ENCODE results near the gene P3H1. TPM values are rescaled to one million over a fixed set of nuclear protein-coding genes. Genes with fewer than 3 reads are reported as not detected.

P3H1 gene
- total and polyA plus RNA-seq, 12 donors, result 23.7 to 178 (median 46.8) TPM

GRCh38 chr1:42700006-42700405 lies 66.8 kb downstream of the P3H1 start:
- Histone ChIP-seq H3K27ac (no peak overlapping the region), H3K27me3 (no peaks in the 10 kb centered on the region), H3K4me1 (replicated peaks in 1 of 2) (no peaks in the 10 kb centered on the region), H3K9me3 (replicated peaks in 1 of 3) (no peaks in the 10 kb centered on the region), H3K36me3 (replicated peaks in 1 of 2) (peaks cover 0 to 83% of the 10 kb centered on the region in 2 donors), H3K4me3 (no peak overlapping the region)
- no peak for TF ChIP-seq CTCF (IDR thresholded peaks at IDR 0.05)
- TF ChIP-seq POLR2A (IDR thresholded peaks at IDR 0.05), result no peak
- no peak for DNase-seq
- intact Hi-C loops (cut with DNase I), result no loop called here

- H3K27ac ChIP-seq, result no peak overlapping the region
- DNase-seq, result no peak
- intact Hi-C loops (cut with DNase I), result no loop called here
- H3K4me3 ChIP-seq, result no peak overlapping the region
- H3K4me1 ChIP-seq (replicated peaks in 1 of 2), result no peaks in the 10 kb centered on the region
- TF ChIP-seq POLR2A (IDR thresholded peaks at IDR 0.05), result no peak
- no peak for TF ChIP-seq CTCF (IDR thresholded peaks at IDR 0.05)
- no peaks in the 10 kb centered on the region for H3K27me3 ChIP-seq
- WGBS, 4 donors, result 88 to 92% (median 90%) methylated on average over 4 of the region's 4 CpGs
- no peaks in the 10 kb centered on the region for H3K9me3 ChIP-seq (replicated peaks in 1 of 3)
- peaks cover 0 to 71% of the 10 kb centered on the region in 2 donors for H3K36me3 ChIP-seq (replicated peaks in 1 of 2)
Observed at GRCh38 chr1:42698081-42698813, 68.6 kb downstream of the P3H1 start.

Other genes starting within 250 kb of the P3H1 start
- gene PPIH, start 108.6 kb downstream of the P3H1 start, total RNA-seq, result 10 to 100 TPM; 17.5 to 56.5 (median 28.1) TPM
- gene PPIH, start 108.6 kb downstream of the P3H1 start, polyA plus RNA-seq, result 10 to 100 TPM; 19.6 to 41.7 (median 39.3) TPM
- gene YBX1, start 84.6 kb downstream of the P3H1 start, total RNA-seq, result 100 to 1,000 TPM; 281 to 513 (median 356) TPM
- 100 to 1,000 TPM; 285 to 995 (median 300) TPM for gene YBX1, start 84.6 kb downstream of the P3H1 start, polyA plus RNA-seq
- under 1 TPM in 1 of 9 donors, not detected in 8; 0.91 TPM for gene CLDN19, start 26.8 kb downstream of the P3H1 start, total RNA-seq
- under 1 TPM in 1 of 3 donors, not detected in 2; 0.20 TPM for gene CLDN19, start 26.8 kb downstream of the P3H1 start, polyA plus RNA-seq
- gene C1orf50, start 221 bp upstream of the P3H1 start, total RNA-seq, result 10 to 100 TPM in 2 of 9 donors, 1 to 10 TPM in 7; 2.2 to 10.5 (median 7.9) TPM
- 10 to 100 TPM in 1 of 3 donors, 1 to 10 TPM in 2; 3.6 to 13.5 (median 6.9) TPM for gene C1orf50, start 221 bp upstream of the P3H1 start, polyA plus RNA-seq
- 1 to 10 TPM in 1 of 9 donors, under 1 TPM in 1, not detected in 7; 0.07 to 1.1 TPM for gene TMEM269, start 18.0 kb upstream of the P3H1 start, total RNA-seq
- under 1 TPM in 2 of 3 donors, not detected in 1; 0.03 to 0.09 TPM for gene TMEM269, start 18.0 kb upstream of the P3H1 start, polyA plus RNA-seq
- gene ERMAP, start 50.1 kb upstream of the P3H1 start, total RNA-seq, result 10 to 100 TPM in 8 of 9 donors, 1 to 10 TPM in 1; 8.1 to 24.7 (median 21.4) TPM
- gene ERMAP, start 50.1 kb upstream of the P3H1 start, polyA plus RNA-seq, result 10 to 100 TPM in 2 of 3 donors, 1 to 10 TPM in 1; 8.3 to 11.5 (median 10.9) TPM
- 10 to 100 TPM in 7 of 9 donors, 1 to 10 TPM in 2; 4.5 to 41.3 (median 14.5) TPM for gene SVBP, start 50.4 kb upstream of the P3H1 start, total RNA-seq
- 10 to 100 TPM; 16.0 to 23.1 (median 20.4) TPM for gene SVBP, start 50.4 kb upstream of the P3H1 start, polyA plus RNA-seq
- 10 to 100 TPM in 5 of 9 donors, 1 to 10 TPM in 4; 7.6 to 17.4 (median 10.7) TPM for gene ZNF691, start 79.6 kb upstream of the P3H1 start, total RNA-seq
- 10 to 100 TPM; 14.5 to 23.6 (median 20.8) TPM for gene ZNF691, start 79.6 kb upstream of the P3H1 start, polyA plus RNA-seq
- 100 to 1,000 TPM in 1 of 9 donors, 10 to 100 TPM in 8; 15.4 to 123 (median 27.6) TPM for gene SLC2A1, start 191.8 kb upstream of the P3H1 start, total RNA-seq
- 10 to 100 TPM in 1 of 3 donors, 1 to 10 TPM in 2; 4.6 to 12.3 (median 9.3) TPM for gene SLC2A1, start 191.8 kb upstream of the P3H1 start, polyA plus RNA-seq

Data from adrenal gland (tissue), 12 donors.